ENCODE measurements around the gene STARD9.

Gene STARD9

GRCh38 chr15:42621996-42622925 lies 46.9 kb downstream of the STARD9 start:
- TF ChIP-seq, protein P1, sequence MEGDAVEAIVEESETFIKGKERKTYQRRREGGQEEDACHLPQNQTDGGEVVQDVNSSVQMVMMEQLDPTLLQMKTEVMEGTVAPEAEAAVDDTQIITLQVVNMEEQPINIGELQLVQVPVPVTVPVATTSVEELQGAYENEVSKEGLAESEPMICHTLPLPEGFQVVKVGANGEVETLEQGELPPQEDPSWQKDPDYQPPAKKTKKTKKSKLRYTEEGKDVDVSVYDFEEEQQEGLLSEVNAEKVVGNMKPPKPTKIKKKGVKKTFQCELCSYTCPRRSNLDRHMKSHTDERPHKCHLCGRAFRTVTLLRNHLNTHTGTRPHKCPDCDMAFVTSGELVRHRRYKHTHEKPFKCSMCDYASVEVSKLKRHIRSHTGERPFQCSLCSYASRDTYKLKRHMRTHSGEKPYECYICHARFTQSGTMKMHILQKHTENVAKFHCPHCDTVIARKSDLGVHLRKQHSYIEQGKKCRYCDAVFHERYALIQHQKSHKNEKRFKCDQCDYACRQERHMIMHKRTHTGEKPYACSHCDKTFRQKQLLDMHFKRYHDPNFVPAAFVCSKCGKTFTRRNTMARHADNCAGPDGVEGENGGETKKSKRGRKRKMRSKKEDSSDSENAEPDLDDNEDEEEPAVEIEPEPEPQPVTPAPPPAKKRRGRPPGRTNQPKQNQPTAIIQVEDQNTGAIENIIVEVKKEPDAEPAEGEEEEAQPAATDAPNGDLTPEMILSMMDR (IDR thresholded peaks at IDR 0.05): no peak
- Histone ChIP-seq H3K4me1 (ENCODE audit: control insufficient read depth in 1 of 2, insufficient read depth in 1 of 2, low read depth in 1 of 2, low read length in 1 of 2) (no peaks in the 10 kb centered on the region), H3K9me3 (no peaks in the 10 kb centered on the region), H3K27ac (no peak overlapping the region), H3K36me3 (no peaks in the 10 kb centered on the region), H3K4me3 (ENCODE audit: low read depth in 1 of 2, low read length in 1 of 2) (no peak overlapping the region), H3K27me3 (no peaks in the 10 kb centered on the region)

DNA sequence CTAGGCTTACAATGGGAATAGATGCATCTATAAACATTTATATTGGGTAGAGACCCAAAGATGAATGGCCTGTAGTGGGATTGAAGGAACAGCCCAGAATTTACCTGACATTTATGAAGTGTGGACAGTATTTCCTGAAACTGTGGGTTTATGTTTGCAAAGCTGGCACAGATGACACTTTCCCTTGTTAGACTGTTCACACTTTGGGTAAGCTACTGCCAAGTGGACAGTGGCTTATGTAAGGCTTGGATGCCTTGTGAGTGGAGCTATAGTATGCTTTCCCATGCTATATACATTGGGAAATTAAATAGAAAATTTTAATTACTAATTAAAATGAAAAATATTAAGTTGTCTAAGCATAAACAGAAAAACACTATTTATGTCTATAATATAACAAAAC lies 48.5 kb downstream of the STARD9 start:
- H3K27ac ChIP-seq: no peak overlapping the region
- no peak overlapping the region for H3K4me3 ChIP-seq (ENCODE audit: low read depth in 1 of 2, low read length in 1 of 2)
- H3K4me1 ChIP-seq (ENCODE audit: control insufficient read depth in 1 of 2, insufficient read depth in 1 of 2, low read depth in 1 of 2, low read length in 1 of 2): no peaks in the 10 kb centered on the region
- no peaks in the 10 kb centered on the region for H3K27me3 ChIP-seq
- H3K9me3 ChIP-seq: no peaks in the 10 kb centered on the region
- TF ChIP-seq, protein P1 (IDR thresholded peaks at IDR 0.05): no peak
- H3K36me3 ChIP-seq: no peaks in the 10 kb centered on the region

DNA sequence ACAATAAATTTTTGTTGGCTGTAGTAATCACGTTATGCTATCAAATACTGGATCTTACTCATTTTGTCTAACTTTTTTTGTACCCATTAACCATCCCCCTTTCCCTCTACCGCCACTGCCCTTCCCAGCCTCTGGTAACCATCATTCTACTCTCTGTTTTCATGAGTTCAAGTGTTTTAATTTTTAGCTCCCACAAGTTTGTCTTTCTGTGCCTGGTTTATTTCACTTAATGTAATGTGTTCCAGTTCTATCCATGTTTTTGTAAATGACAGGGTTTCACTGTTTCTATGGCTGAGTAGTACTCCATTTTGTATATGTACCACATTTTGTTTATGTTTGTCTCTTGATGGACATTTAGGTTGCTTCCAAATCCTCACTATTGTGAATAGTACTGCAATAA lies 52.1 kb downstream of the STARD9 start:
- Histone ChIP-seq H3K4me1 (ENCODE audit: control insufficient read depth in 1 of 2, insufficient read depth in 1 of 2, low read depth in 1 of 2, low read length in 1 of 2) (no peaks in the 10 kb centered on the region), H3K27me3 (no peaks in the 10 kb centered on the region), H3K27ac (no peak overlapping the region), H3K4me3 (ENCODE audit: low read depth in 1 of 2, low read length in 1 of 2) (no peak overlapping the region), H3K36me3 (no peaks in the 10 kb centered on the region), H3K9me3 (no peaks in the 10 kb centered on the region)
- TF ChIP-seq, protein P1 (IDR thresholded peaks at IDR 0.05): no peak

DNA sequence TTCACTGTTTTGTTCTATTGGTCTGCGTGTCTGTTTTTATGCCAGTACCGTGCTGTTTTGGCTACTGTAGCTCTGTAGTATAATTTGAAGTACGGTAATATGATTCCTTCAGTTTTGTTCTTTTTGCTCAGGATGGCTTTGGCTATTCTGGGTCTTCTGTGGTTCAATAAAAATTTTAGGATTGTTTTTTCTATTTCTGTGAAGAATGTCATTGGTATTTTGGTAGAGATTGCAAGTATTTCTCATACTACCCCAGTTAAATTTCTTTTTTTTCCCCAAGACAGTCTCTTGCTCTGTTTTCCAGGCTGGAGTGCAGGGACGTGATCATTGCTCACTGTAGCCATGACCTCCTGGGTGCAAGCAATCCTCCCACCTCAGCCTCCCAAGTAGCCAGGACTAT lies 53.4 kb downstream of the STARD9 start:
- H3K4me3 ChIP-seq (ENCODE audit: low read depth in 1 of 2, low read length in 1 of 2): no peak overlapping the region
- no peaks in the 10 kb centered on the region for H3K9me3 ChIP-seq
- no peaks in the 10 kb centered on the region for H3K27me3 ChIP-seq
- H3K36me3 ChIP-seq: no peaks in the 10 kb centered on the region
- H3K4me1 ChIP-seq (ENCODE audit: control insufficient read depth in 1 of 2, insufficient read depth in 1 of 2, low read depth in 1 of 2, low read length in 1 of 2): no peaks in the 10 kb centered on the region
- no peak overlapping the region for H3K27ac ChIP-seq
- TF ChIP-seq, protein P1 (IDR thresholded peaks at IDR 0.05): no peak

DNA sequence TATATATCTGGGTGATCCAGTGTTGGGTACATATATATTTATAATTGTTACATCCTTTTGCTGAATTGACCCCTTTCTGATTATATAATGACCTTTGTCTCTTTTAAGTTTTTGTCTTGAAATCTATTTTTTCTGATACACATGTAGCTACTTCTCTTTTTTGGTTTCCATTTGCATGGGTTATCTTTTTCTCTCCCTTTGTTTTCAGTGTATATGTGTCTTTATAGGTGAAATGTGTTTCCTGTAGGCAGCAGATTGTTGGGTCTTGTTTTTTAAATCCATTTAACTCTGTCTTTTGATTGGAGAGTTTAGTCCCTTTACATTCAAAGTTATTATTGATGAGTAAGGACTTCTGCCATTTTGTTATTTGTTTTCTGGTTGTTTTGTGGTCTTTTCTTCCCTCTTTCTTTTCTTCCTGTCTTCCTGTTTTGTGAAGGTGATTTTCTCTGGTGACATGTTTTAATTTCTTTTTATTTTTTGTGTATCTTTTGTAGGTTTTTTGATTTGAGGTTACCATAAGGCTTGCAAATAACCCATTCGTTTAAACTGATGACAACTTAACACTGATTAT lies 56.8 kb downstream of the STARD9 start:
- no peaks in the 10 kb centered on the region for H3K9me3 ChIP-seq
- H3K4me3 ChIP-seq (ENCODE audit: low read depth in 1 of 2, low read length in 1 of 2): no peak overlapping the region
- H3K27me3 ChIP-seq: no peaks in the 10 kb centered on the region
- TF ChIP-seq, protein P1 (IDR thresholded peaks at IDR 0.05): no peak
- H3K4me1 ChIP-seq (ENCODE audit: control insufficient read depth in 1 of 2, insufficient read depth in 1 of 2, low read depth in 1 of 2, low read length in 1 of 2): no peaks in the 10 kb centered on the region
- no peak overlapping the region for H3K27ac ChIP-seq
- no peaks in the 10 kb centered on the region for H3K36me3 ChIP-seq
